Neutrophil (primary cell): ENCODE results near the gene CRMP1.
"Not testable (repeated sequence)": the region's sequence is repeated elsewhere in the genome, so short reads cannot be mapped to it uniquely, and the experiment has no call there.

Experiments
- H3K27ac ChIP-seq: fragments of 200-600 bp; sonication (generic); 2 replicates; pipeline ENCODE4 v1.5.1; 2016; ENCODE audit warnings: mild to moderate bottlenecking, moderate library complexity
- H3K27me3 ChIP-seq: fragments of 200-600 bp; sonication (generic); 2 replicates; pipeline ENCODE4 v1.6.0; 2016; ENCODE audit warnings: mild to moderate bottlenecking
- H3K36me3 ChIP-seq: fragments of 200-600 bp; sonication (generic); 2 replicates; pipeline ENCODE4 v1.5.1; 2017
- H3K4me1 ChIP-seq, 2 experiments: fragments of 200-600 bp in 1 of 2; sonication (generic) in 1 of 2; 1 replicate in 1 of 2; 2 replicates in 1 of 2; pipeline versions ENCODE4 v1.5.1 to v1.6.1; 2013 to 2016; ENCODE audit warnings: low read depth in 1 of 2, low read length in 1 of 2, mild to moderate bottlenecking in 1 of 2, moderate library complexity in 1 of 2; ENCODE audit not compliant: control insufficient read depth in 1 of 2, insufficient read depth in 1 of 2
- H3K4me3 ChIP-seq, 2 experiments: fragments of 200-600 bp in 1 of 2; sonication (generic) in 1 of 2; 1 replicate in 1 of 2; 2 replicates in 1 of 2; pipeline ENCODE4 v1.5.1; 2013 to 2016; ENCODE audit warnings: low read depth in 1 of 2, low read length in 1 of 2, mild to moderate bottlenecking in 1 of 2, moderate library complexity in 1 of 2
- H3K9me3 ChIP-seq: fragments of 200-600 bp; sonication (generic); 2 replicates; pipeline ENCODE4 v1.5.1; 2016
- TF ChIP-seq, protein P1 (sequence below): fragments of 200-600 bp; sonication (generic); IDR thresholded peaks from 2 replicates; pipeline ENCODE4 v1.5.1; 2016; ENCODE audit warnings: antibody characterized with exemption

Gene CRMP1

DNA sequence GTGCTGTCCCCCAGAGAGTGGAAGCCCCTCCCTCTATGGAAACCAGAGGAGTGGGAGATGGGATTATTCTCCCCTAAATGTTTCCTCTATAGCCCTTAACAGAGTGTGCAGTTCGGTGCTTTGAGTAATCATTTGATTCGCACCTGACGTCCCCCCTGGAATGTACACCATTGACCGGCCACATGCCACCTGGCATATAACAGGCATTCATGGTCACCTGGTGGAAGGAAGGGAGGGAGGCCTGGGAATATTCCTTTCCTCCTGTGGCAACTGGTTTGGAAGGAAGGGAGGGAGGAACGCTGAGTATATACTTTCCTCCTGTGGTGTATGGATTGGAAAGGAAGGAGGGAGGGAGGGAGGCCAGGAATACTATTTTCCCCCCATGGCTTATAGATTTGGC lies 77.2 kb downstream of the CRMP1 start:
- no peaks in the 10 kb centered on the region for H3K27me3 ChIP-seq
- H3K36me3 ChIP-seq: no peaks in the 10 kb centered on the region
- no peak overlapping the region for H3K27ac ChIP-seq
- no peaks in the 10 kb centered on the region for H3K9me3 ChIP-seq
- TF ChIP-seq, protein P1, sequence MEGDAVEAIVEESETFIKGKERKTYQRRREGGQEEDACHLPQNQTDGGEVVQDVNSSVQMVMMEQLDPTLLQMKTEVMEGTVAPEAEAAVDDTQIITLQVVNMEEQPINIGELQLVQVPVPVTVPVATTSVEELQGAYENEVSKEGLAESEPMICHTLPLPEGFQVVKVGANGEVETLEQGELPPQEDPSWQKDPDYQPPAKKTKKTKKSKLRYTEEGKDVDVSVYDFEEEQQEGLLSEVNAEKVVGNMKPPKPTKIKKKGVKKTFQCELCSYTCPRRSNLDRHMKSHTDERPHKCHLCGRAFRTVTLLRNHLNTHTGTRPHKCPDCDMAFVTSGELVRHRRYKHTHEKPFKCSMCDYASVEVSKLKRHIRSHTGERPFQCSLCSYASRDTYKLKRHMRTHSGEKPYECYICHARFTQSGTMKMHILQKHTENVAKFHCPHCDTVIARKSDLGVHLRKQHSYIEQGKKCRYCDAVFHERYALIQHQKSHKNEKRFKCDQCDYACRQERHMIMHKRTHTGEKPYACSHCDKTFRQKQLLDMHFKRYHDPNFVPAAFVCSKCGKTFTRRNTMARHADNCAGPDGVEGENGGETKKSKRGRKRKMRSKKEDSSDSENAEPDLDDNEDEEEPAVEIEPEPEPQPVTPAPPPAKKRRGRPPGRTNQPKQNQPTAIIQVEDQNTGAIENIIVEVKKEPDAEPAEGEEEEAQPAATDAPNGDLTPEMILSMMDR: no peak
- H3K4me1 ChIP-seq: no peaks in the 10 kb centered on the region
- no peak overlapping the region for H3K4me3 ChIP-seq

- Histone ChIP-seq H3K27me3 (no peaks in the 10 kb centered on the region), H3K4me3 (no peak overlapping the region), H3K9me3 (no peaks in the 10 kb centered on the region), H3K36me3 (no peaks in the 10 kb centered on the region), H3K27ac (no peak overlapping the region), H3K4me1 (no peaks in the 10 kb centered on the region)
- TF ChIP-seq, protein P1: no peak
Measured at GRCh38 chr4:5814421-5814820, 78.5 kb downstream of the CRMP1 start.

DNA sequence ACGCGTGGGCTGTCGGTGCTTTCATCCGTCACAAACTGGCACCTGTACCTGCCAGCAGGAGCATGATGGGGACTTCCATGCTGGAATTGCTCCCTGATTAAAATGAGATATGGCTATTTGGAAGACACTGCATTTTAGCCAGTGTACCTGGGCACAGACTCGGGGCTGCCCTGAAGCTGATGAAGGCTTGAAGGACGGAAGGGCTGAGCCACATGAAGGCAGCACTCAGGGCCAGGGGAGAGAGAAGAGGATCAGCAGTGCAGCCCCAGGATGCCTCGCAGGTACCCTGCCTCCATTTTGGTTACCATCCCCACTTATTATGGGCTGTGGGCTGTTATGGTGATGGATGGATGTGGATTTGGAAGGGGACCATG lies 79.0 kb downstream of the CRMP1 start:
- TF ChIP-seq, protein P1: no peak
- H3K4me3 ChIP-seq: no peak overlapping the region
- H3K4me1 ChIP-seq: no peaks in the 10 kb centered on the region
- H3K9me3 ChIP-seq: no peaks in the 10 kb centered on the region
- H3K36me3 ChIP-seq: no peaks in the 10 kb centered on the region
- no peak overlapping the region for H3K27ac ChIP-seq
- no peaks in the 10 kb centered on the region for H3K27me3 ChIP-seq

DNA sequence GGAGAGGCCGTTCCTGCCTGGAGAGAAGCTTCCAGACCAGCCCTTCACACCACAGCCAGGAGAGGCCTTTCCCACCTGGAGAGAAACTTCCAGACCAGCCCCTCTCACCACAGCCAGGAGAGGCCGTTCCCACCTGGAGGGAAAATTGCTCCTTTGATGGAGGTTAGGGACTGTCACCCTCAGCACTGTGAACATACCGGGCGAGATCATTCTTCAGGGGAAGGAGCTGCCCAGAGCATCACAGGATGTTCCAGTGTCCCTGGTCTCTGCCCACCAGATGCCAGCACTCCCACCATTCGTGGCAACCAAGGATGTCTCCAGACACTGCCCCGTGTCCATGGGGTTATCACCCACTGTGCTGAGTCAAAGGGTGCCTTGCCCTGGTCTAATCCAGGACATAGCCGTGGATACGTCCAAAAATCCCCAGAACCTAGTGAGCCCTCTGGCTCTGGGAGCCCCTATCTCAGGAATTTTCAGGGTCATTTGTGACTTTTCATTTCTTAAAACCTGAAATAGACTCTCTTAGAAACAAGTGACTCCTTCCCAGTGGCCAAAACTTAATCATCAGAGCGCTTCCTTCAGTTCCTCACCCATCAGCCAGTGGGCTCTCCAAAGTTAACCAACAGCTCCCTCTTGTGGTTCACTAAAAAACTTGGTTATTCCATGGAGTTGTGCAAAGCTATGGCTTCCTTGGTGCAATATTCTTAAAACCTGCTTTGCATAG lies 80.2 kb downstream of the CRMP1 start:
- H3K9me3 ChIP-seq: no peaks in the 10 kb centered on the region
- H3K4me1 ChIP-seq: no peaks in the 10 kb centered on the region
- TF ChIP-seq, protein P1: no peak
- H3K27me3 ChIP-seq: no peaks in the 10 kb centered on the region
- H3K4me3 ChIP-seq: no peak overlapping the region
- no peak overlapping the region for H3K27ac ChIP-seq
- no peaks in the 10 kb centered on the region for H3K36me3 ChIP-seq

DNA sequence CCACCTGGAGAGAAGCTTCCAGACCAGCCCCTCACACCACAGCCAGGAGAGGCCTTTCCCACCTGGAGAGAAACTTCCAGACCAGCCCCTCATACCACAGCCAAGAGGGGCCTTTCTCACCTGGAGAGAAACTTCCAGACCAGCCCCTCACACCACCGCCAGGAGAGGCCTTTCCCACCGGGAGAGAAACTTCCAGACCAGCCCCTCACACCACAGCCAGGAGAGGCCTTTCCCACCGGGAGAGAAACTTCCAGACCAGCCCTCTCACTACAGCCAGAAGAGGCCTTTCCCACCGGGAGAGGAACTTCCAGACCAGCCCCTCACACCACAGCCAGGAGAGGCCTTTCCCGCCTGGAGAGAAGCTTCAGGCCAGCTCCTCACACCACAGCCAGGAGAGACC lies 80.8 kb downstream of the CRMP1 start:
- not testable (repeated sequence) for H3K27ac ChIP-seq

DNA sequence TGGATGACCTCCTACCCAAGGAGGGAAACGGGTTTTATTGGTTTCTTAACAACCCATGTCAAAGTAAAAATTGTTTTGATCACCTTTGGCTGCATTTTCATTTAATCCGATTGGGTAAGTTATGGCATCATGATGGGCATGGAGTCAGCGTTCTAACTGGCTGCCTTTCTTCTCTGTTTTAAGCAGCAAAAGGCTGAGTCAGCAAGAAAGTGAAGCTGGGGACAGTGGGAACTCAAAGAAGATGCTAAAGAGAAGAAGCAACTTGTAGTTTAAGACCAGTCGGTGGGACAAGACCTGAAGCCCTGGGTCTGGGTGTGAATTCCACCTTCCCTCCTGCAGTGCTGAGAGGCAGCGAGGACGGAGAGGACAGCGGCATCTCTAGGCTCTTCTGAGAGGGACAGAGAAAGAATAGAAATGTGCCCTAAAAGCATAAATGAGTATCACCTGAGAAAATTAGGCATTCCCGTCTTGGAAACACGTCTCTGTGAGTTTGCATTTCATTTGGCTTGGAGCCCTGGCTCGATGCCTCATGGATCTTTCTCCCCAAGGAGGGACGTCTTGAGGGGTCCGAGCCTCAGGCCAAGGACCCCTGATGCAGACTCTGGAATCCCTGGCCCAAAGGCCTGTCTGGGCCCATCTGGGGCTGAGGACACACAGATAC lies 82.0 kb downstream of the CRMP1 start:
- no peaks in the 10 kb centered on the region for H3K27me3 ChIP-seq
- H3K9me3 ChIP-seq: no peaks in the 10 kb centered on the region
- no peak overlapping the region for H3K4me3 ChIP-seq
- no peaks in the 10 kb centered on the region for H3K36me3 ChIP-seq
- TF ChIP-seq, protein P1: no peak
- H3K27ac ChIP-seq: no peak overlapping the region
- H3K4me1 ChIP-seq: no peaks in the 10 kb centered on the region

More for the DNA sequence above, 80.8 kb downstream of the CRMP1 start:
- H3K36me3 ChIP-seq, H3K4me3 ChIP-seq, H3K9me3 ChIP-seq, H3K4me1 ChIP-seq, H3K27me3 ChIP-seq: not testable (repeated sequence)
